RWPE2 (cell line): ENCODE measurements around the gene GTPBP6.

Experiments
- ATAC-seq: fragments of 200-7000 bp; cut with Tn5 transposase; 3 replicates; pipeline ENCODE4 v1.9.1; 2021; ENCODE audit warnings: low read depth
- DNase-seq: peaks from one replicate; pipeline ENCODE4 v3.0.0-alpha.2; 2020; ENCODE audit warnings: low spot score
- H3K27ac ChIP-seq: fragments of 450-650 bp; 2 replicates; pipeline ENCODE4 v1.5.1; 2017; ENCODE audit warnings: mild to moderate bottlenecking; ENCODE audit not compliant: poor library complexity, severe bottlenecking
- H3K27me3 ChIP-seq: fragments of 250-450 bp; sonication (Bioruptor Pico); 2 replicates; pipeline ENCODE4 v1.5.1; 2021; ENCODE audit warnings: mild to moderate bottlenecking, moderate library complexity; ENCODE audit not compliant: insufficient read depth, poor library complexity, severe bottlenecking
- H3K36me3 ChIP-seq: fragments of 250-450 bp; sonication (Bioruptor Pico); 2 replicates; pipeline ENCODE4 v1.5.1; 2020; ENCODE audit warnings: low read depth, mild to moderate bottlenecking, moderate library complexity
- H3K4me1 ChIP-seq: fragments of 250-450 bp; sonication (Bioruptor Pico); 2 replicates; pipeline ENCODE4 v1.5.1; 2021; ENCODE audit warnings: mild to moderate bottlenecking, moderate library complexity; ENCODE audit not compliant: insufficient read depth, poor library complexity, severe bottlenecking
- H3K4me3 ChIP-seq: fragments of 250-450 bp; sonication (Bioruptor Pico); 2 replicates; pipeline ENCODE4 v1.5.1; 2021; ENCODE audit warnings: mild to moderate bottlenecking, moderate library complexity; ENCODE audit not compliant: severe bottlenecking
- H3K9me3 ChIP-seq: fragments of 250-450 bp; sonication (Bioruptor Pico); 2 replicates; pipeline ENCODE4 v1.5.1; 2021; ENCODE audit warnings: mild to moderate bottlenecking, moderate library complexity; ENCODE audit not compliant: severe bottlenecking
- CTCF ChIP-seq: fragments of 450-650 bp; IDR thresholded peaks from one replicate; pipeline ENCODE4 v1.5.1; 2017; ENCODE audit warnings: mild to moderate bottlenecking, moderate library complexity; ENCODE audit not compliant: poor library complexity, severe bottlenecking

The GTPBP6 gene

DNA sequence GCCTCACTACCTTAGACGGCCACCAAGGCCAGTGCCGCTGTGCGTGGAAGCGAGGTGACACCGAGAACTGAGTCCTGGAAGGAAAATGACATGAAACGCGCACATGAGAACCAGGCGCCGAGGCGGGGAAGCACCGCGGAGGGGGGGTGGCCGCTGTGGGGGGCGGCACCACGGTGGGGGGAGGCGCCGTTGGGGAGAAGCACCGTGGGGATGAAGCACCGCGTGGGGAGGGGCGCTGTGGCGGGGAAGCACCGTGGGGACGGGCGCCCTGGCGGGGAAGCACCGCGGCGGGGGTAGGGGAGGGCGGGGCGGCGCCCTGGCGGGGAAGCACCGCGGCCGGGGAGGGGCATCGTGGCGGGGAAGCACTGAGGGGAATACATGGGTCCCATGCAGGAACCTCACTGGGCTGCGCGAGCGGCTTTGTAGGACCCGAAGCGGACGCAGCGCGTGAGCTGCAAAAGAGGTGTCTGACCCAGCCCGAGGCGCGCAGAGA is 40.1 kb upstream of the GTPBP6 start:
- ATAC-seq (no peak), DNase-seq (peak; percentile 58)
- Histone ChIP-seq H3K4me3 (no peak overlapping the region), H3K27ac (no peak overlapping the region), H3K9me3 (peaks cover 19% of the 10 kb centered on the region), H3K27me3 (no peaks in the 10 kb centered on the region), H3K36me3 (peaks cover 45% of the 10 kb centered on the region), H3K4me1 (peaks cover 16% of the 10 kb centered on the region)
- no peak for TF ChIP-seq CTCF

GRCh38 chrX:357693-358471 is 39.3 kb upstream of the GTPBP6 start:
- H3K36me3 ChIP-seq, result peaks cover 45% of the 10 kb centered on the region
- no peak overlapping the region for H3K4me3 ChIP-seq

DNA sequence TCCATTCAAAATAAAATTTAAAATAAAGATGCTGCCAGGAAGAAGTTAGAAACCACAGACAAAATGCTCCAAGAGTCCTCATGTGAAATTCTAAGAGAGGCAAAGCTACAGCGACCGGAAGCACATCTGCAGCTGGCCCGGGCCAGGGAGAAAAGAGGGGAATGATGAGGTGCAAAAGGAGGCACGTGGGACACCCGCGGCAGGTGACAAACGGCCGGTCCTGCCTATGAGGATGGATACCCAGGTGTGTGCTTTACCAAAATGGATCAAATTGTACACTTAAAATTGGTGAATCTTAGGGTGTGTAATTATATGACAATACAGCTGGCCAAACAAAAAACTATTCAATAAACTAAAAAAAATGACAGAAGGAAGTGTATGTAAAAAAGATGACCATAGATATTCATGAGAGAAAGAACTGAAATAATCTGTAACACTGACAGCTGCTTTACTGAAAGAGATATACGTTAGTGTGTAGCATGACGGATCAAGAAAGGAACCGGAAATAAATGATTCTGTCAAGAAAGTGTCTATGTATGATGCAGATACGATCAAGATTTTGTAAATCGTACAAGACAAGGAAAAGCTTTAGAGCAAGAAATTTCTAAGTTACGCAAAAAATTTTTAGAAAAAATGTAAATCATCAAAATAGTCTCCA is 38.6 kb upstream of the GTPBP6 start:
- ATAC-seq, result no peak

More at GRCh38 chrX:357693-358471, 39.3 kb upstream of the GTPBP6 start:
- peak overlapping the region; percentile 48 for H3K27ac ChIP-seq
- no peak for TF ChIP-seq CTCF
- peaks cover 19% of the 10 kb centered on the region for H3K9me3 ChIP-seq
- peak; percentile 69 for DNase-seq
- H3K27me3 ChIP-seq, result no peaks in the 10 kb centered on the region
- peak; percentile 74 for ATAC-seq
- H3K4me1 ChIP-seq, result peaks cover 16% of the 10 kb centered on the region

GRCh38 chrX:356385-357034 is 37.9 kb upstream of the GTPBP6 start:
- Histone ChIP-seq H3K4me3 (no peak overlapping the region), H3K27me3 (no peaks in the 10 kb centered on the region), H3K27ac (peak overlapping the region; percentile 48), H3K4me1 (peaks cover 16% of the 10 kb centered on the region), H3K36me3 (peaks cover 45% of the 10 kb centered on the region), H3K9me3 (peaks cover 19% of the 10 kb centered on the region)
- ATAC-seq (peak; percentile 73), DNase-seq (peak; percentile 56)
- no peak for TF ChIP-seq CTCF

More for the DNA sequence above, 38.6 kb upstream of the GTPBP6 start:
- peaks cover 16% of the 10 kb centered on the region for H3K4me1 ChIP-seq
- peak; percentile 49 for DNase-seq
- TF ChIP-seq CTCF, result no peak
- H3K4me3 ChIP-seq, result no peak overlapping the region
- H3K9me3 ChIP-seq, result peaks cover 19% of the 10 kb centered on the region
- no peaks in the 10 kb centered on the region for H3K27me3 ChIP-seq
- peak overlapping the region; percentile 48 for H3K27ac ChIP-seq
- peaks cover 45% of the 10 kb centered on the region for H3K36me3 ChIP-seq
